GM10248 (cell line): ENCODE measurements around the gene RASA2.

Experiments
- CTCF ChIA-PET: fragments of 300-600 bp; sonication (Branson Sonifier 250); formaldehyde crosslinking; extraction: SDS; loops from one replicate; lab custom pipeline; 2021; ENCODE audit warnings: antibody characterized with exemption; lab: Yijun Ruan, JAX
- POLR2A ChIA-PET: fragments of 350-650 bp; sonication (Branson Sonifier 250); formaldehyde crosslinking; extraction: SDS; loops from one replicate; lab custom pipeline; 2020; ENCODE audit warnings: antibody characterized with exemption; lab: Yijun Ruan, JAX
- DNase-seq: peaks from one replicate; pipeline ENCODE4 v3.0.0; 2012; ENCODE audit errors: extremely low spot score
- CTCF ChIP-seq: IDR thresholded peaks from 2 replicates; pipeline ENCODE4 v1.5.1; 2012; ENCODE audit warnings: mild to moderate bottlenecking, low read depth; ENCODE audit errors: extremely low read depth, missing control alignments, control extremely low read depth

RASA2 gene

GRCh38 chr3:141570068-141570467 lies 83.2 kb downstream of the RASA2 start:
- no peak for TF ChIP-seq CTCF
- DNase-seq, result no peak
- ChIA-PET CTCF (interaction anchor here (1.2 to 4.2 kb wide), 3 partner anchors 9 to 116 kb away, joined by 4 to 30 read pairs (median 9); no protein-coding TSS in a partner anchor), POLR2A (no interaction called here)

- peak; percentile 39 for DNase-seq
- ChIA-PET POLR2A (no interaction called here), CTCF (interaction anchor here (0.8 to 1.7 kb wide), 7 partner anchors 11 to 704 kb away, joined by 3 to 4 read pairs (median 3); partner anchors contain the start of gene RNF7)
- TF ChIP-seq CTCF, result peak; percentile 55
Observed at GRCh38 chr3:141575879-141576743, 89.3 kb downstream of the RASA2 start.

GRCh38 chr3:141576744-141577052 lies 89.9 kb downstream of the RASA2 start:
- CTCF ChIA-PET, result interaction anchor here (0.8 to 1.7 kb wide), 7 partner anchors 11 to 703 kb away, joined by 3 to 4 read pairs (median 3); partner anchors contain the start of gene RNF7
- POLR2A ChIA-PET, result no interaction called here
- no peak for DNase-seq
- TF ChIP-seq CTCF, result no peak

GRCh38 chr3:141578202-141578973 lies 91.6 kb downstream of the RASA2 start:
- ChIA-PET CTCF (interaction anchor here (0.9 to 1.5 kb wide), 3 partner anchors 11 to 158 kb away, joined by 3 to 5 read pairs (median 3); no protein-coding TSS in a partner anchor), POLR2A (no interaction called here)
- TF ChIP-seq CTCF, result no peak
- DNase-seq, result no peak

GRCh38 chr3:141594357-141594756 lies 107.5 kb downstream of the RASA2 start:
- POLR2A ChIA-PET, result no interaction called here
- no peak for TF ChIP-seq CTCF
- CTCF ChIA-PET, result no interaction called here
- no peak for DNase-seq

- ChIA-PET CTCF (interaction anchor here (0.8 kb wide), 1 partner anchor 73 kb away, joined by 3 read pairs; no protein-coding TSS in a partner anchor), POLR2A (no interaction called here)
- DNase-seq, result no peak
- TF ChIP-seq CTCF, result no peak
Observed at GRCh38 chr3:141597931-141598330, 111.1 kb downstream of the RASA2 start.
